ENCODE results near the gene SNTB2.

DNA sequence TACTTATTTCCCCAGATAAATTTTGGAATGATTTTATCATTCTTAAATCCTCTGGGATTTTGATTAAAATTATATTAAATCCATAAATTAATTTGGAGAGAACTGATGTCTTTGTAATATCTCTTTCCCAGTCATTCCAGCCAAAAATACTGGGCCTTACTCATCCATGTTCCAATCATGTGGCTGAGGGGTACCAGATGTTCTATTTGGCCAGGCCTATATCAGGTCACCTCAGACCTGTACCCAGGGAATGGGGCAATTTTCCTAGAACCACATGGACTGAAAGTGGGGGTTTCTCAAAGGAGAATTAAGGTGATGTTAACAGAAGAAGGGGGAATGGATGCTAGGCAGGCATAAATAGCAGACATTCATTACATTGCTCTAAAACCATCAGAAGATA is 7.5 kb downstream of the SNTB2 start:
- TF ChIP-seq, protein P1, sequence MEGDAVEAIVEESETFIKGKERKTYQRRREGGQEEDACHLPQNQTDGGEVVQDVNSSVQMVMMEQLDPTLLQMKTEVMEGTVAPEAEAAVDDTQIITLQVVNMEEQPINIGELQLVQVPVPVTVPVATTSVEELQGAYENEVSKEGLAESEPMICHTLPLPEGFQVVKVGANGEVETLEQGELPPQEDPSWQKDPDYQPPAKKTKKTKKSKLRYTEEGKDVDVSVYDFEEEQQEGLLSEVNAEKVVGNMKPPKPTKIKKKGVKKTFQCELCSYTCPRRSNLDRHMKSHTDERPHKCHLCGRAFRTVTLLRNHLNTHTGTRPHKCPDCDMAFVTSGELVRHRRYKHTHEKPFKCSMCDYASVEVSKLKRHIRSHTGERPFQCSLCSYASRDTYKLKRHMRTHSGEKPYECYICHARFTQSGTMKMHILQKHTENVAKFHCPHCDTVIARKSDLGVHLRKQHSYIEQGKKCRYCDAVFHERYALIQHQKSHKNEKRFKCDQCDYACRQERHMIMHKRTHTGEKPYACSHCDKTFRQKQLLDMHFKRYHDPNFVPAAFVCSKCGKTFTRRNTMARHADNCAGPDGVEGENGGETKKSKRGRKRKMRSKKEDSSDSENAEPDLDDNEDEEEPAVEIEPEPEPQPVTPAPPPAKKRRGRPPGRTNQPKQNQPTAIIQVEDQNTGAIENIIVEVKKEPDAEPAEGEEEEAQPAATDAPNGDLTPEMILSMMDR (IDR thresholded peaks at IDR 0.05), result no peak
- TF ChIP-seq EZH2phosphoT487 (IDR thresholded peaks at IDR 0.05), result no peak
